A673 (cell line): ENCODE data around the gene STRIP1. TPM values are rescaled to one million over a fixed set of nuclear protein-coding genes. Genes with fewer than 3 reads are reported as not detected.

Source experiments
- BruUV-seq: library from RNA; stranded (reverse); fragments of 400-500 nt; replicated peaks from 2 replicates; lab custom pipeline; 2021; lab: Mats Ljungman, UMichigan
- CTCF ChIA-PET: fragments of 300-600 bp; sonication (Branson Sonifier 250); formaldehyde crosslinking; loops from one replicate; lab custom pipeline; 2022; ENCODE audit warnings: antibody characterized with exemption; lab: Charles Lee
- POLR2A ChIA-PET: fragments of 300-600 bp; sonication (Branson Sonifier 250); formaldehyde crosslinking; loops from one replicate; lab custom pipeline; 2022; ENCODE audit warnings: antibody characterized with exemption; ENCODE audit not compliant: low non-redundant PET; lab: Charles Lee
- DNase-seq: peaks from one replicate; pipeline ENCODE4 v3.0.0-alpha.2; 2015; ENCODE audit warnings: low spot score
- H3K27ac ChIP-seq: fragments of 200-600 bp; sonication (generic); 2 replicates; pipeline ENCODE4 v1.5.1; 2016; ENCODE audit warnings: mixed run types, low read depth, mild to moderate bottlenecking, mixed read lengths, antibody characterized with exemption, low read length; ENCODE audit not compliant: poor library complexity, severe bottlenecking
- H3K27me3 ChIP-seq: fragments of 200-600 bp; sonication (generic); replicated peaks from 2 replicates; pipeline ENCODE4 v1.6.1; 2017; ENCODE audit warnings: mixed run types, low read depth, mild to moderate bottlenecking, mixed read lengths, antibody characterized with exemption, low read length; ENCODE audit not compliant: insufficient read depth, poor library complexity
- H3K36me3 ChIP-seq: fragments of 200-600 bp; sonication (generic); 2 replicates; pipeline ENCODE4 v1.6.1; 2016; ENCODE audit warnings: mixed run types, mild to moderate bottlenecking, mixed read lengths, antibody characterized with exemption, low read length; ENCODE audit not compliant: insufficient read depth, poor library complexity, severe bottlenecking
- H3K4me1 ChIP-seq: fragments of 200-600 bp; sonication (generic); 2 replicates; pipeline ENCODE4 v1.6.1; 2017; ENCODE audit warnings: mixed run types, mild to moderate bottlenecking, mixed read lengths, antibody characterized with exemption, low read length; ENCODE audit not compliant: insufficient read depth, poor library complexity, severe bottlenecking
- H3K4me3 ChIP-seq: fragments of 200-600 bp; sonication (generic); 2 replicates; pipeline ENCODE4 v1.5.1; 2016; ENCODE audit warnings: low read depth, mixed run types, mild to moderate bottlenecking, mixed read lengths, low read length; ENCODE audit not compliant: poor library complexity, severe bottlenecking
- H3K9me3 ChIP-seq: fragments of 200-600 bp; sonication (generic); 2 replicates; pipeline ENCODE4 v1.6.1; 2016; ENCODE audit warnings: mixed run types, low read depth, mild to moderate bottlenecking, mixed read lengths, antibody characterized with exemption, low read length; ENCODE audit not compliant: poor library complexity, severe bottlenecking
- EZH2 ChIP-seq: fragments of 200-600 bp; sonication (generic); IDR thresholded peaks from 2 replicates; pipeline ENCODE4 v1.6.1; 2017; ENCODE audit warnings: borderline replicate concordance, low read depth, mild to moderate bottlenecking, mixed read lengths, antibody characterized with exemption, low read length; ENCODE audit not compliant: poor library complexity, severe bottlenecking
- intact Hi-C: fragments of 100-400 bp; cut with micrococcal nuclease; formaldehyde crosslinking; loops from one replicate; pipeline ENCODE4 v1.10.0; 2022; ENCODE audit not compliant: unreplicated experiment
- total RNA-seq: library from RNA; stranded (reverse); gene quantifications from 2 replicates; pipeline ENCODE4 v1.2.3, GENCODE V29; 2021
- TF ChIP-seq, protein P1 (sequence below): fragments of 300-800, 200-600 bp; sonication (generic); conservative IDR thresholded peaks from 2 replicates; pipeline ENCODE4 v1.5.1; 2017; ENCODE audit warnings: low read depth, mild to moderate bottlenecking, antibody characterized with exemption, low read length, moderate library complexity, mixed read lengths

STRIP1 gene
- total RNA-seq, 1 experiment from 2014 or later = 57.7 TPM

DNA sequence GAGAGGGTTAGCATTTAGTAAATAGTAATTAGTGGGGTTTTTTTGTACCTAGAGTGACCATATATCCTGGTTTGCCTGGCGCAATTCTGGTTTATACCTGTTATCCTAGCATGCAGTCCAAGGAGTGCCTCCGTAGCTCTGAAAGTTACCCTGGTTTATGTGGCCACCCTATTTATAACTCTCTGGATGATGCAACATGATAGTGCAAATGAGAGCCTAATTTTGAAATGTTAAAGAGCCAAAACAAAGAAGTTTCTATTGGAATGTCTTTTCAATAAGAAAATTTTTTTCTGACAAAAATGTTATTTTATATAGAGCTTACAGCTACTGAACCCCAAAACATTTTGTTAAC is 44.1 kb upstream of the STRIP1 start:
- Histone ChIP-seq H3K4me1 (peaks cover 32% of the 10 kb centered on the region), H3K4me3 (no peak overlapping the region), H3K9me3 (no peaks in the 10 kb centered on the region), H3K27me3 (no peaks in the 10 kb centered on the region), H3K27ac (peak overlapping the region; percentile 53), H3K36me3 (no peaks in the 10 kb centered on the region)
- ChIA-PET POLR2A (no interaction called here), CTCF (no interaction called here)
- intact Hi-C loops = no loop called here
- DNase-seq = no peak
- BruUV-seq = no TSS peak
- TF ChIP-seq, protein P1, sequence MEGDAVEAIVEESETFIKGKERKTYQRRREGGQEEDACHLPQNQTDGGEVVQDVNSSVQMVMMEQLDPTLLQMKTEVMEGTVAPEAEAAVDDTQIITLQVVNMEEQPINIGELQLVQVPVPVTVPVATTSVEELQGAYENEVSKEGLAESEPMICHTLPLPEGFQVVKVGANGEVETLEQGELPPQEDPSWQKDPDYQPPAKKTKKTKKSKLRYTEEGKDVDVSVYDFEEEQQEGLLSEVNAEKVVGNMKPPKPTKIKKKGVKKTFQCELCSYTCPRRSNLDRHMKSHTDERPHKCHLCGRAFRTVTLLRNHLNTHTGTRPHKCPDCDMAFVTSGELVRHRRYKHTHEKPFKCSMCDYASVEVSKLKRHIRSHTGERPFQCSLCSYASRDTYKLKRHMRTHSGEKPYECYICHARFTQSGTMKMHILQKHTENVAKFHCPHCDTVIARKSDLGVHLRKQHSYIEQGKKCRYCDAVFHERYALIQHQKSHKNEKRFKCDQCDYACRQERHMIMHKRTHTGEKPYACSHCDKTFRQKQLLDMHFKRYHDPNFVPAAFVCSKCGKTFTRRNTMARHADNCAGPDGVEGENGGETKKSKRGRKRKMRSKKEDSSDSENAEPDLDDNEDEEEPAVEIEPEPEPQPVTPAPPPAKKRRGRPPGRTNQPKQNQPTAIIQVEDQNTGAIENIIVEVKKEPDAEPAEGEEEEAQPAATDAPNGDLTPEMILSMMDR = no peak
- TF ChIP-seq EZH2 = no peak

DNA sequence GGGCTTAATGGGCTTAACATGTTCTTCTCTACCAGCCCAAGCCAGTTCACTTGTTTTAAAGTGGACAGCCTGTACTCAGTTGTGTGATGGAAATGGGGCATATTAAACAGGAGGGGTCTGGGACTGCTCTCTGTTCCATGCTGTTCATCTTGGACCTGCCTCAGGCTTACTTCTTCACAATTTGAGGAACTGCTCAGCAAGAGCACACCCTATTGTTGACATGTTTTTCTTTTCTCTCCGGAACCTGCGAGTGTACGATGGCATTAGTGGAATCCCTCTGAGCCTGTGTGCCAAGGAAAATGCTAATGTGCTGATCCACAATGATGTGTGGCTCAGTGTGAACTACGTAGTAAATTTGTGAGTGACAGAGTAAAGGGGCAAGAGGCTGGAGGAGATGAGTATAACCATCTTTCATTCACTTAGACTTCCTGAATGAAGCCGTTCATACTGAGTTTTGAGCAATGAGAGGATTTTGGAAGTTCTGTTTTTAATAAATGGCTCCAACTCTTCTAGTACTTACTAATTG is 43.0 kb upstream of the STRIP1 start:
- BruUV-seq = no TSS peak
- intact Hi-C loops = no loop called here
- Histone ChIP-seq H3K4me1 (peaks cover 21% of the 10 kb centered on the region), H3K27me3 (no peaks in the 10 kb centered on the region), H3K9me3 (no peaks in the 10 kb centered on the region), H3K27ac (no peak overlapping the region), H3K4me3 (no peak overlapping the region), H3K36me3 (no peaks in the 10 kb centered on the region)
- ChIA-PET CTCF (no interaction called here), POLR2A (no interaction called here)
- DNase-seq = no peak
- TF ChIP-seq, protein P1 = no peak
- TF ChIP-seq EZH2 = no peak

DNA sequence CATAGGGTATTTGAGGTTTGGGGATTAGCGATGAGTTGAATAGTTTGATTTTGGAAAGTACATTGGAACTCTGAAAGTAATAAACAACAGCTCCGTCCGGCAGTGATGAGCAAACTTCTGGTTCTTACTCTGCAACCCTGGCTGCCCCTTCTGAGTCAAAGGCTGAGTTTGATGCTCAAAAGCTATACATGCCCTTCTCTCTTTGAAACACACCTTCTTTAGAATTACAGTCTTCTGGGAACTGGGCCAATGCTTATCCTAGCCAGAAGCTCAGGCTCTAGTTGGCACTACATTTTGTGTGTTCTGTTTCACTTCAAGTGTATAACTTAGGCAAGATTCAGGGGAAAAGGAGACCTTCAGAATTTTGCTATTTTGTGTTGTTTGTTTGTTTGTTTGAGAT is 40.5 kb upstream of the STRIP1 start:
- POLR2A ChIA-PET = no interaction called here
- no peaks in the 10 kb centered on the region for H3K36me3 ChIP-seq
- H3K9me3 ChIP-seq = no peaks in the 10 kb centered on the region
- TF ChIP-seq, protein P1 = no peak
- TF ChIP-seq EZH2 = no peak
- no peak overlapping the region for H3K4me3 ChIP-seq
- BruUV-seq = no TSS peak
- peaks cover 21% of the 10 kb centered on the region for H3K4me1 ChIP-seq
- DNase-seq = no peak
- H3K27ac ChIP-seq = no peak overlapping the region
- intact Hi-C loops = no loop called here
- CTCF ChIA-PET = no interaction called here
- H3K27me3 ChIP-seq = no peaks in the 10 kb centered on the region
